GM19035 (cell line): ENCODE measurements around the gene QRICH2.
"Not testable (repeated sequence)": the region's sequence is repeated elsewhere in the genome, so short reads cannot be mapped to it uniquely, and the experiment has no call there.

Experiments
- ATAC-seq: cut with Tn5 transposase; IDR thresholded peaks from one replicate; pipeline ENCODE4 v1.9.1; 2021; ENCODE audit not compliant: unreplicated experiment

The QRICH2 gene

DNA sequence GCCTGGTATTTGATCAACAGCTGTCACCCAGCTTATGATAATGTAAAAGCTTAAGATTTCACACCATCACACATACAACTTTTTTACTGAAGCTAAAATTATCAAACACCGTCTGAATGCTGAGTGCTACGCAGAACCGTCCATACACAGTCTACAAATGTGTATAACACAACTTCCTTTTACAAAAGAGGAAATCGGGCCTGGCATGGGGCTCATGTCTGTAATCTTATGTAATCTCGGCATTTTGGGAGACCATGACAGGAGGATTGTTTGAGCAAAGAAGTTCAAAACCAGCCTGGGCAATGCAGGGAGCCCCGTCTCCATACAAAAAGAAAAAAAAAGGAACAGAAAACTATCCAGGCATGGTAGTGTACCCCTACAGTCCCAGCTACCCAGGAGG, 19.6 kb upstream of the QRICH2 start:
- no peak for ATAC-seq

DNA sequence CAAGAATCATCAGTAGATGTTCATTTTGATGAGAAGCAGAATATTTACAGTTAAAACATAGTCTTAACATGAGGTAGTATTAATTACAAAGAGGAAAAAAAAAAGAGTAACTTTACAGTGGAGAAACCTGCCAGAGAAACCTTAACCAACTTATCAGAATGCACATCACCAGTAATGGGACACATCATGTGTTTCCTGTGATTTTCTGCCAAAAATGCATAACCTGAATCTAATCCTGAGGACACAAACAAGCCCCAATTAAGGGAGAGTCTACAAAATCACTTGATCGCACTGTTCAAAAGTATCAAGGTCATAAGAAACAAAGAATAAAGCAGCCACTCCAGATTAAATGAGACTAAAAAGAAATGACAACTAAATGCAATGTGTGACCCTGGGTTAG, 18.2 kb upstream of the QRICH2 start:
- ATAC-seq, result no peak

DNA sequence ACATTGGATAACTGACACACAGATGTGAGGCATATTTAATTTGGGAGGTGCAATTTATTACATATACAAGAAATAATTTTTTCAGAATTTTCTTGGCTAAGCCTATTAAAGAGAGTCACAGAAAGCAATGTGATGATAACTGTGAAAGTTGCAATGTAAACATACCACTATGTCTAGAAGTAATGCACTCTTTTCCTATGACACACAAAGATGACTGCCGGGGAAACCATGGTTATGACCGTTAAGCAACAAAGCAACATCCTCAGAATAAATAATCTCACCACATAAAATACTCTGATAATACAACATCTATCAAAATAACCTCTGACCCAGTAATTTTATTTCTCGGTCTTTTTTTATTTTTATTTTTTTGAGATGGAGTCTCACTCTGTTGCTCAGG, 10.5 kb upstream of the QRICH2 start:
- ATAC-seq, result no peak

DNA sequence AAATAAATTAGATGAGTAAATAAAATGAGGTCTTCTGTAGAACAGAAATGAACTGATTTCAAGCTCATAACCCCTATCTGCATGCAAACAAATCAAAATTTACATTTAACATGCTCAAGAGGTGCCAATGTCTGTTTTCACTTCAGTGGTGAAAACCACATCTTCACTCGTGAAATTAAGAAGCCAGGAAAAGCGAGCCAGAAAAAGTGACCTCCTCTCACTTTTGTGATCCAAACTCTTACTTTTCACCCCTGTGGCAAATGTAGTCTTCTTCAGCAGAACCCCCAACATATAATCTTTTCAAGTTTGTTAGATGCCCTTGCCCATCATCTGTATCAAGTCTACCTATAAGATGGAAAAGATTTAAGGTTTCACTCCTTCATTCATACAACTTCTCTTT, 9.5 kb upstream of the QRICH2 start:
- ATAC-seq, result no peak

DNA sequence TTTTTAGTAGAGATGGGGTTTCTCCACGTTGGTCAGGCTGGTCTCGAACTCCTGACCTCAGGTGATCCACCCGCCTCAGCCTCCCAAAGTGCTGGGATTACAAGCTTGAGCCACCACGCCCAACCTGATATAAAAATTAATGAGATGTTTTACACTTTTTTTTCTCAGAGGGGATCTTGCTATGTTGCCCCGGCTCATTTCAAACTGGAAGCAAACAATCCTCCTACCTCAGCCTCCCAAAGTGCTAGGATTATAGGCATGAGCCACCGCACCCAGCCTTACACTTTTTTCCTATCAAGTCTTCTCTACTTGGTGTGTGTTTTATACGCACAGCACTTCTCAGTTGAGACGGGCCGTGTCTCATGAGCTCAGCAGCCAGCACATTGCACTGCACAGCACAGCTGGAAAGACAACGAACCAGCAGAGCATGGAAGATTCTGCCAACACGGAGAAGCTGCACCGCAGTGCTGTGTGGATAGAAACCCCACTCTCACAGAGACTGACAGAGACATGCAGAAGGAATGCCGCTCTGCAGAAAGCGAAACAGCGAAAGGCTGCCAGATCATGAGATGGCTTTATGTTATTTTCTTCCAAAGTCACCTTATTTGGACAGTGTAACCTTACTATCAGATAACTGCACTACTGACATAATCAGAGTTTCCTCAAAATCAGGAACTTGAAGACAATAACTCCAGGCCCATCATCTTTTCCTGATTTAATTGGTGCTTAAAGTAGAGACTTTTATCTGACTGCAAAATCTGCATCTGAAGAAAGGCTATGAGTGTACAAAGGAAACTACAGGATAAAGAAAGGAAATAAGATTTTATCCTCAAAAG, 6.5 kb upstream of the QRICH2 start:
- no peak for ATAC-seq

DNA sequence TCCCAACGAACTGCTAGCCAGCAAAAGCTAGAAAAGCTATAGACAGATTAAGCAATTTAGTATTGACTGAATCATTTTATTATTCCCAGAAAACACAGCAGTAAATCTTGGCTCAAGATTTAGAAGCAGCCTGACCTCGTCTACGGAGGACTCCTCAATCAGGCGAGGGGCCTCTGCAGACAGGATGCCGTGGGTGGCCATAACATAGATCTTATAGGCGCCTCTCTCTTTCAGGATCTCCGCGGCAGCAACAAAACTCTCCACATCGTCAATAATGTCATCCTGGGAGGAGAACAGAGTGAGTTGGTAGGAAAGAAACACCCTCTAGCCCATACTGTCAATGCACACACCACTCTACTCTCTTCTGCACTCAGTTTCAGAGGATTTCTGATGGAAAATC, 4.7 kb upstream of the QRICH2 start:
- no peak for ATAC-seq

DNA sequence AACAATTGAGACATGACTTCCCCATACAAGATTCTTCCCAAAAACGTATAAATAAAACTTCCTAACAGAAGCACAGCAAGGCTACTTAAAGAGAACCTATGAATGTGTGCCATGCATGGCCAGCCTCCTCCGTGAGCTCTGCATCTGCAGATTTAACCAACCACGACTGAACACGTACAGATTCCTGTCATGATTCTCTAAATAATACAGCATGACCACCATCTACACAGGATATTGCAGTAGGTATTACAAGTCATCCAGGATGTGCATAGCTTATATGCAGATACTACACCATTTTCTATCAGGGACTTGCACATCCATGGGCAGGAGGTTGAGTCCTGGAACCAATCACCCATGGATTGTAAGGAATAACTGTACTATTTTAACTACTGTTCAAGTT, 1.4 kb upstream of the QRICH2 start:
- no peak for ATAC-seq

DNA sequence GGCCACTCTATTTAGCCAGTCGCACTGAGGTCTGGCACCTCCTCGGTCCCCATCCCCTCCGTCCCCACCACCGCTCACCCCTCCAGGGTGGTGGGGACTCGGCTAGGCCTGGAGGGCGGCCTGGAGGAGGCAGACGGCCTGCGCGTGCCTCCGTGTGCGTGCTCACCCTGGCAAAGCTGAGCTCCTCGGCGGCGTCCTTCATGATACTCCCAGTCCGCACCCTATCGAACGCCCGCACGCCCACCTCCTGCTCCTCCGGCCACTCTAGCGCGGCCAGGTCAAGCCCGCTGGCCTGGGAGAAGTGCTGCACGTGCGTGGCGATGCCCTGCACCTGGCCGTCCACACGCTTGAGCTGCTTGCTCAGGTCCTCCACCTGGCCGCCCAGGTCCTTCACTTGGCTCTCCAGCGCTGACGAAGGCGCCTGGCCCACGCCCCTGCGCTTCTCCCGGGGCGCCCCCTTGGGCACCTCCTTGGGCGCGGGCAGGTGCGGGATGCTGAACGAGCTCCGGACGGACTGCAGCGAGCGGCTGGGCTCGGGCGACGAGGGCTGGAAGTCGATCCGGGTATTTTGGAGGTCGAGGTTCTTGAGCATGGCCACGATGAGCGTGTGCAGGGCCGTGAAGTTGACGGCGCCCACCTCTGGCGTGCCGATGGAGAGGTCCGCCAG, 644 bp downstream of the QRICH2 start:
- ATAC-seq, result no peak

DNA sequence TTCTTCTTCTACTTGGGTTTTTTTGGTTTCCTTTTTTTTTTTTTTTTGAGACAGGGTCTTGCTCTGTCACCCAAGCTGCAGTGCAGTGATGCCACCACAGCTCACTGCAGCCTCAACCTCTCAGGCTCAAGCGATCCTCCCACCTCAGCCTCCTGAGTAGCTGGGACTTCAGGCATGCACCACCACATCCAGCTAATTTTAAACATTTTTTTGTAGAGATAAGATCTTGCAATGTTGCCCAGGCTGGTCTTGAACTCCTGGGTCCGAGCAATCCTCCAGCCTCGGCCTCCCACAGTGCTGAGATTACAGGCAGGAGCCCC, 3.0 kb downstream of the QRICH2 start:
- ATAC-seq, result not testable (repeated sequence)

DNA sequence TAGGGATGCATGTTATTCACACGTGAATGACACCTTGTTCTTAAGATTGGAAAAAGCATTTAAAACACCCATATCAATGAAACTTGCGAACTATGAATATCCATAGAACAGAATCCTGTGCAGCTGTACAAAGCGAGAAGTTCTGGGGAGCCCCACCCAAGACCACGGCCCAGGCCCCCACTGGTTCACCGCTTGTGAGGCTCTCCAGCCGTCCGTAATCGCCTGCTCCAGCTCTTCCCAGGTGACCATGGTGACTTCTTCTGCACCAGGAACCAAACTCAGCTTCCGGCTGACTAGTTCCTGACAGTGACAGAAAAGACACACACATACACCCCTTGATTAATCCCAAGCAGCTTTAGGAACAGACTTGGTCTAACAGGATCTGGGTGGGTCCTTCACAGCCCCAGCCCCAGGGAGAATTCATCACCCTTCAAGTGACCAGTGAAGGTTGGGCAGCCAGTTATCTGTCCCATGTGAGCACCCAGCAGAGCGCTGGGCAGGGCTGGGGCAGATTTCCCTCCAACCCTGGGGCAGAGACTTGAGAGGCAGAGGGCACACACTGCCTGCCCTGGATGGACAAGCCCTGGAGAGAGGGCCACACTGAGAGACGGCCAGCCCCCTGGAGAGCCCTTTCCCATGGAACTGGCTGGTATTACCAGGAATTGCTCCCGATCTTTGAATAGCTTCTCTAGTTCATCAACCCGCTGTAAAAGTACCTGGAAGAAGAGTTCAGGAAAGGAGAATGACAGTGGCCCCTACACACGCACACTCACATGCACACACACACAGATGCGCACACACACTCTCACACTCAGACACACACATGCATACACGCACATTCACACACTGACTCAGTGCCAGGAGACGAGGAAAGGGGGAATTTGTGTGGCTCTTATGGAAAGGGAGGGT, 3.6 kb downstream of the QRICH2 start:
- ATAC-seq, result no peak

DNA sequence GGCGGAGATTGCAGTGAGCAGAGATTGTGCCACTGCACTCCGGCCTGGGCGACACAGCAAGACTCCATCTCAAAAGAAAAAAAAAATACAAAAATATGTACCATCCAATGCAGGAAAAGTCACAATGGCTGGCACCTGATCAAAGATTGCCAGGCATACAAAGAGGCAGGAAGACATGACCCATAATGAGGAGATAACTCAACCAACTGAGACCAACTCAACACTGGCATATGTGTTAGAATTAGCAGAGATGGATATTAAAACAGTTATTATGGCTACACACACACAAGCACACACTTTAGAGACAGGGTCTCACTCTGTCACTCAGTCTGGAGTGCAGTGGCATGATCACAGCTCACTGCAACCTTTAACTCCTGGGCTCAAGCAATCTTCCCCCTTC, 10.6 kb downstream of the QRICH2 start:
- no peak for ATAC-seq

DNA sequence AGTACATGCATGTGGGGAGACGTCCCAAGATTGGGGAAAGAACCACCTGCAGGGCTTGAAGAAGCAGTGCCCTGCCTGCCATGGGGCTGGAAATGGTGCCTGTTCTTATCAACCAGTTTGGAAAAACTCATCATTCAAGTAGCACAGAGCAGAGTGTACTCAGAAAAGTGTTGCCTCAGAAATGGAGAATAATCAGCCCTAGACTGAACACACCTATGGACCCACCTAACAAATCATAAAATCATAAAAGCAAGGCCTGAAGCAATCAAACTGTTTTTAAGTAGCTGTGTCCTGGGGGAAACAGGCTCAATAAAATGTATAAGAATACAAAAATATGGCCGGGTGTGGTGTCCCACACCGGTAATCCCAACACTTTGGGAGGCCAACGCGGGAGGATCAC, 11.2 kb downstream of the QRICH2 start:
- ATAC-seq, result no peak

DNA sequence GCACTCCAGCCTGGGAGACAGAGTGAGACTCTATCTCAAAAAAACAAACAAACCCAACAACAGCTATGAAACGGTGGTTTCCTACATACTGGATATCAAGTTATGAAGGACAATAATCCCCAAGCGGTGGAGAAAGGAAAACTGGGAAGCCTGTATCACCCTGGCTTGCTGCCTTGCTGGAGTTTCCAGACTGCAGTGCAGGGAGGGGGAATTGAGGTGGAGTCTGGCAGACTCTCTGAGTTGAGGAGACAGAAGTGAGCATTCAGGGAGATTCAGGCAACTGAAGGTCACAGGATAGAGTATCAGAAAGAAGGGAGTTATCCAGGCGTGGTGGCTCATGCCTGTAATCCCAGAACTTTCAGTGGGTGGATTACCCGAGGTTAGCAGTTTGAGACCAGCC, 11.9 kb downstream of the QRICH2 start:
- no peak for ATAC-seq

DNA sequence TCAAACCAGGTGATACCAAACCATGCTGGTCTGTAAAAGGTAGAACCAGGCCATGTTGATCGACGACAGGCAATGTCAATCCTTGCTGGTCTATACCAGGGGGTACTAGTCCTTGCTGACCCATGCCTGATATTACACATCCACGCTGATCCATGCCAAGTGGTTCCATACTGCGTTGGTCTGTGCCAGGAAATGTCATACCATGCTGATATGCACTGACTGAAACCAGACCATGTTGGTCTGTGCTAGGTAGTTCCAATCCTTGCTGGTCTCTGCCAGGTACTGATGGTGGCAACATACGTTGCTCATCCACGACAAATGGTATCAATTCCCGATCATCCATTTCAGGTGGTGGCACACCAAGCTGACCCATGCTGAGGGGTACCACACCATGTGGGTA, 15.0 kb downstream of the QRICH2 start:
- no peak for ATAC-seq

DNA sequence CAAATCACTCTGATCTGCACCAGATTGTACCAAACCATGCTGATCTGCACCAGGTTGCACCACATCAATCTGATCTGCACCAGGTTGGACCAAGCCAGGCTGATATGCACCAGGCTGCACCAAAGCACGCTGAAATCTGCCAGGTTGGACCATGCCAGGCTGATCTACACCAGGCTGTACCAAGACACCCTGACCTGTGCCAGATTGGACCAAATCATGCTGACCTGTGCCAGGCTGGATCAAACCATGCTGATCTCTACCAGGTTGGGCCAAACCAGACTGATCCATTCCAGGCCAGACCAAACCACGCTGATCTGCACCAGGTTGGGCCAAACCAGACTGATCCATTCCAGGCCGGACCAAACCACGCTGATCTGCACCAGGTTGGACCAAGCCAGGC, 15.5 kb downstream of the QRICH2 start:
- no peak for ATAC-seq

DNA sequence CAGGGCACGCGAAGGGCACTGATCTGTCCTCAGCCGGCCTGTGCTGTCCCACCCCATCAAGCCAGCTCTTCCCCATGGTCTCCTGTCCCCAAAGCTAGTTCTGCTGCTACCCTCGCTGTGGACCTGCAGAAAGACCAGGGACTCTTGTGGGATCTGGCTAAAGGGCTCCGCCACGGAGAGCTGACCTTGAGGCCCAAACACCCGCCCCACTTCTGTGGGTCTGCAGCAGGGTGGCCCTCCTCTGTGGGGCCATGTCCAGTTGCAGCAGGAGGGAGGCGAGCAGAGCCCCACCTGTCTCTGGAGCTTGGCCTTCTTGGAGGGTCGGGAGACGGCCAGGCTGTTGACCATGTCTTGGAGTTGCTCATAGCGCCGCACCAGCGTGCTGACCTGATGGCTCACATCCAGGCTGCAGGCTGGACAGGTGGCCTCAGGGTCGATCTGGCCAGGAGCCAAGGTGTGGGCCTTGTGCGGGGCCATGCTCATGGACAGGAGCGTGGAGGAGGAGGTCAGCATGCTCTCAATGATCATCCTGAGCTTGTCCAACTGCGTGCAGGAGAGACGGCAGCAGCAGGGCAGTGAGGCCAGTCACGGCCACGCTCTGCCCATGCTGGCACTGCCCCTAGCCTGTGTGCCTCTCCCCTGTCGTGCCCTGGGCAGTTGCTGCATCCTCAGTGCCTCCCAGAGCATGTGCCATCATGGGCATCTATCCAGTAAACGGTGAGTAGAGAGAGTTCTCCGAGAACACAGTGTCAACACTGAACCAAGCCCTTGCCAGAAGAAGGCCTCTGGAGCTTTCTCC, 26.3 kb downstream of the QRICH2 start:
- ATAC-seq, result no peak

DNA sequence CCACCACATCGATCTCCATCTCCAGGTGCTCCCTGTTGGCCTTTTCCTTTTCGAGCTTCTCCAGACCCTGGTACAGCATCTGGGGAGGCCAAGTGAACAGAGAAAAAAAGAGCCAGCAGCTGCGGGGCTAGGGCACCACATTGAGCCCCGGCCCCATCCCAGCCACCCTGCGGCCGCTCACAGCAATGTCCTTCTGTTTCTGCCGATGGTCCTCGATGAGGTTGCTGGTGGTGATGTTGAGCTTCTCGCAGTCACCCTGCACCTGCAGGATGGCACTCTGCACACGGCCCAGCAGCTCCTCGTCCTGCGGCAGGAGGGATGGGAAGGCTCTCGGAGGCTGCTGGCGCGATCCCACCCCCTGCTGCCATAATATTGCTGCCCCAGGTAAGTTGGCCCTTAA, 27.4 kb downstream of the QRICH2 start:
- ATAC-seq, result no peak

DNA sequence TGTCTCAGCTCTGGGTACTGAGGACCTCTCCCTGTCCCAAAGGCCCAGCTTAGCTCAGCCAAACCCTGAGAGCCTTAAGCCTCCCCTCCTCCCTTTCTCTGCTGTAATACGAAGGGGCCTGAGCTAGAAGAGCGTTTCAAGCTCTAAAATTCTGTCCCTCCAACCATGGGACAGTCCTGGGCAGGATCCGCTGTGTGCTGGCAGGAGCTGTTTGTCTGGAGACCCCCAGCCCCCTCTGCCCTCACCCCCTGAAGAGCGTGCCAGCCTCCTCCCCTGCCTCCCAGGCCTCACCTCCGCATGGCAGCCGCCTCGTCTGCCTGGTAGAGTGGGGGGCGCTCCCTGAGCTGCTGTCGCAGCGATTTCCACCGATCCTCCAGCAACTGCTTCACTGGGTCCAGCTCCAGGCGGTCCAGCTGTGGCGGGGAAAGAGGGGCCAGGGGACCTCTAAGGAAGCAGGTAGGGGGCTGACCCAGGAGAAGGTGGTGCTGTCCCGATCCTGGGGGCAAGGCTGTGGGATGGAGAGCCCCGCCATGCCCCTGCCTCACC, 28.3 kb downstream of the QRICH2 start:
- no peak for ATAC-seq

DNA sequence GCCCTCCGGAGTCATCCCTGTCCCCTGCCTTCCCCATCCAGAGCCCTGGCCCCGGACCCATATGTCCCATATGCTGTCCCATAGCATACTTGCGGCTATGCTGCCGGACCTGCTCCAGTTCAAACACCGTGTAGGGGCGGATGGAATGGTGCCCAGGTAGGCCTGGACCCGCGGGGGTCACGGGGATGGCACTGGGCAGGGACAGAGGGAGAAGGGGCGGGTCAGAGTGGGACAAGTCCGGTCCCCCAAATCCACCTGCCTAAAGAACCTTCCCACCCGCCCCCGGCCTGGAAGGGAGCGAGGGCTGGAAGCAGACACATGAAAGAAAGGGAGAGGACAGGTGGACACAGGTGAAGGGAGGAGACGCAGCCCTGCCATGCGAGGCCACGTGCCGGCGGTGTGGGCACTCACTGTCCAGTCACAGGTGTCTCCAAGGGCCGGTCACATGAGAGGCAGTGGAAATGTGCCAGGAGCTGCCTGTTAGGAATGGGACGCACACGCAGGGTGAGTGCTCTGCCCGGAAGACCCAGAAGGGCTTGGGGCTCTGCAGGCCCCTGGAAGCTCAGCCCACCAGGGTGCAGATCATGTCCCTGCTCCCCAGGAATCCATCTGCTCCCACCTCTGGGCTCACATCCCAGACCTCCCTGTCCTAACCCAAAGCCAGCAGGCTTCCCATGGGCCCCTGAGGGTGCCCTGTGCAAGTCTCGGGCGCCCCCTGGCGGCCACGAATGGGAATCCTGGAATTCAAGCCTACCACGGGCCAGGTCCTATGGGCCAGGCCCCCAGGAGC, 28.9 kb downstream of the QRICH2 start:
- ATAC-seq, result no peak
